ENCODE results near the gene PPP1R2B. TPM values are rescaled to one million over a fixed set of nuclear protein-coding genes. Genes with fewer than 3 reads are reported as not detected.
"Not testable (repeated sequence)": the region's sequence is repeated elsewhere in the genome, so short reads cannot be mapped to it uniquely, and the experiment has no call there.

Gene PPP1R2B
- total RNA-seq: not detected
- long read RNA-seq: 0 reads

DNA sequence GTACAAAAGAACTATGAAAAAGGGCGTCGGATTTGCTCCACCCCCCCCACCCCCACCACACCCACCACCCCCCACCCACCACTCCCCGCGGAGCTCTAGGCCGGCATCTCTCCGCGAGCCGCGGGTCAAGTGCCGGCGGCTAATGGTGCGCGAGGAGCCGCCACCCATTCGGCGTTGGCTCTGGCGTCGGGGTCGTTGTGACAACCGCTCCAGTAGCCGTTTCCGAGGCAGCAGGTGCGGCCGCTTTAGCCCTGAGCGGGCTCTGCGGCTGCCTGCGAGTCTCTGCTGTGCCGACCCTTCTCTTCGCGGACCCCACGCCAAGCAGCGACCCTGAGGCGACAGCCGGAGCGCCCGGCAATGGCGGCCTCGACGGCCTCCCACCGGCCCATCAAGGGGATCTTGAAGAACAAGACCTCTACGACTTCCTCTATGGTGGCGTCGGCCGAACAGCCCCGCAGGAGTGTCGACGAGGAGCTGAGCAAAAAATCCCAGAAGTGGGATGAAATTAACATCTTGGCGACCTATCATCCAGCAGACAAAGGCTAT, at the start of gene PPP1R2B:
PPP1R2B (plus strand) TSS at position 90 of the 546 bp plus-strand sequence; CDS start at position 358, 268 bp downstream.
- DNase-seq (ENCODE audit: low spot score): no peak
- intact Hi-C loops (cut with DNase I): no loop called here

DNA sequence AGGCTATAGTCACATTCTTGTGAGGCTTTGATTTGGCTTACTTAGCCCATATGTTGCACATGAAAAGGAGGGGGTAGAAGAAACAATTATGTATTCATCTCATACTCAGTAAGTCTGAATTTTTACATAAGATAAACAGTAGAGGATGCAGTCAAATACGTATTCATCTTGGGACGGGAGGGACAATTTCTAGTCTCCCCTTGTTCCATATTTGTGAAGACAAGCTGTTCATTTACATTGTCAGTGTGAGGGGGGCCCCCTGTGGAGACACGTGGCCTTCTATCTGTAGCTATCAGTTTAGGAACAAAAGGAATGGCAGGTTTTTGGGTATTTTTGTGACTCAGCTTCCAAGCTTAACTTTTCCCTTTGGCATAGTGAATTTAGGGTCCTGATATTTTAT, 49.2 kb upstream of the PPP1R2B start:
- intact Hi-C loops (cut with DNase I): no loop called here
- DNase-seq (ENCODE audit: low spot score): no peak

DNA sequence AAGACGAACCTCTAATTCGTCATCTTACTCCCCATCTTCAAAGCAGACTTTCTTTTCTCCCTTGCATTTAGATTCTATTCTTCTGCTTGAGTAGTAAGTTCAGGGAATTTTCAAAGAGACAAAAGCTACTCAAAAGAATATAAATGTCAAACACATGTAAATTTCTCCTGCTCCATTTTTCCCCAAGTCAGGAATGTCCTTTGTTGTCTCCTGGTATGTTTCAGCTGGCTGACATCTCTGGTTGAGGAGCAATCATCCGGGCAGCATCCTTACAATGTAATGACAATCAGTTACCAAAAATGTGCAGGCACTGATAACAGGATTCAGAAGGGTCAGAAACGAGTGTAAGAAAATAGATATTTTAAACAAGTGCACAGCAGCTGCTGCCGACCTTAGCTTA, 47.6 kb upstream of the PPP1R2B start:
- no peak for DNase-seq (ENCODE audit: low spot score)
- intact Hi-C loops (cut with DNase I): no loop called here

- intact Hi-C loops (cut with DNase I): no loop called here
- no peak for DNase-seq (ENCODE audit: low spot score)
Measured at GRCh38 chr5:156803404-156803803, 46.7 kb upstream of the PPP1R2B start.

DNA sequence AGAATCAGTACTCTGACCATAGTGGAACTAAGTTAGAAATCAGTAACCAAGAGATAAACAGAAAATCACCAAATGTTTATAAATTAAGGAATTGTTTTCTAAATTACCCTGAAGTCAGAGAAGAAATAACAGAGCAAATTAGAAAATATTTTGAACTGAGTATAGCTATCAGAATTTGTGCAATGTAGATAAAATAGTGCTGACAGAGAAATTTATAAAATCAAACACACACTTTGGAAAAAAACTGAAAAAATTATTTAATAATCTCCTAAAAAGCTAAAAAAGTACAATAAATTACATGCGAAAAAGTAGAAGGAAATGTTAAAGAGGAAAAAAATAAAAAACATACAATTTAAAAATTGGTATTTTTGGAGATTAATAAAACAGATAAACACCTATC, 37.1 kb upstream of the PPP1R2B start:
- intact Hi-C loops (cut with DNase I): no loop called here
- no peak for DNase-seq (ENCODE audit: low spot score)

DNA sequence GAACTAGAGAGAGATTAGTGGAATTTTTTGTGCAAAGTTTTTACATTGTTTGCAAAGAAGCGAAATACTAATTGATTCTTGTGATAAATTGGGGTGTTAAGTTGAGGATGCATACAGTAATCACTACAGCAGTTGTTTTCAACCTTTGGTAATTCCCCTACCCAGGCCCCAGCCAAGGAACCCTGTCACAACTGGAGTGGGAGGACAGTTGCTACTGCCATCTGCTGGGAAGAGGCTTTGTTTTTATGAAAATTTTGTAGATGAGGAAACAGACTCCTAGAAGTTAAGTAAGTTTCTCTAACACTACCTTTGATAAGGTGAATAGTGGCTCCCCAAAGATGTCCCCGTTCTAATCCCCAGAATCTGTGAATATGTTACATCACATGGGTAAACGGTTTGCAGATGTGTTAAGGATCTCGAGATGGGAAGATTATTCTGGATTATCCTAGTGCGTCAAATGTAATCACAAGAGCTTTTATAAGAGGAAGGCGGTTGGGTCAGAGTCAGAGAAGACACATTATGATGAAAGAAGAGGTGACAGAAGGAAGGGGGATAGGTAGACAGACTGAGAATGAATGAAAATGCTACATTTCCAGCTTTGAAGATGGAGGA, 34.0 kb upstream of the PPP1R2B start:
- intact Hi-C loops (cut with DNase I): no loop called here
- DNase-seq (ENCODE audit: low spot score): no peak

GRCh38 chr5:156819537-156819936, 30.6 kb upstream of the PPP1R2B start:
- no peak for DNase-seq (ENCODE audit: low spot score)
- intact Hi-C loops (cut with DNase I): no loop called here

DNA sequence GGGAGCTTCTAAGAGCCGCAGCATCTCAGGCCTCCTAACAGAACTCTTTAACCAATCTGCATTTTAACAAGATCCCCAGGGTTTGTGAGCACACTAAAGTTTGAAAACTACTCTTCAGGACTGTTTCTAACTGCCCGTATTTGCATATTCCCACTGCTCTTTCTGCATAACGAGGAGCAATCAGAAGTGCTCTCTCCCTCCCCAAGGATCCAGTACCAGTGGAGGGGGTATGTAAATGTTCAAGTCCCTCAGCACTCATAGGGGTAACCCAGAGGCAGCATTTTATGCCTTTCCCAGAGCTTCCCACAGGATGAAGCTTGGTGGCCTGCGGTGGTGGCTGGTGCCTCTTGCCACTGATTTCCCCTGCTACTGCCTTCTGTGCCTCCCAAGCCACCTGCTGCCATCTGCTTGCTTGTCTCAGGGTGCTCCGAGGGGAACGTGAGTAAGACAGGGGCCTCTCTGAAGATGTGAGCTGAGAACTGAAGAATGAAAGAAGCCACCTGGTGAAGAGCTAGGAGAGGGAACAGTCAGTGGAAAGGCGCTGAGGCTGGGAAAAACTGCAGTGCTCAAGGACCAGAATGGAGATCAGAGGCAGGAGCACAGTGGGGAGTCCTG, 30.0 kb upstream of the PPP1R2B start:
- intact Hi-C loops (cut with DNase I): loop anchor here (10.0 kb wide), 1 partner anchor 1205 kb away; no protein-coding TSS in a partner anchor
- DNase-seq (ENCODE audit: low spot score): no peak

- DNase-seq (ENCODE audit: low spot score): no peak
- intact Hi-C loops (cut with DNase I): loop anchor here (10.0 kb wide), 1 partner anchor 1209 kb away; no protein-coding TSS in a partner anchor
Measured at GRCh38 chr5:156824241-156824640, 25.9 kb upstream of the PPP1R2B start.

GRCh38 chr5:156824800-156825199, 25.3 kb upstream of the PPP1R2B start:
- intact Hi-C loops (cut with DNase I): loop anchor here (10.0 kb wide), 1 partner anchor 1210 kb away; no protein-coding TSS in a partner anchor
- DNase-seq (ENCODE audit: low spot score): no peak

DNA sequence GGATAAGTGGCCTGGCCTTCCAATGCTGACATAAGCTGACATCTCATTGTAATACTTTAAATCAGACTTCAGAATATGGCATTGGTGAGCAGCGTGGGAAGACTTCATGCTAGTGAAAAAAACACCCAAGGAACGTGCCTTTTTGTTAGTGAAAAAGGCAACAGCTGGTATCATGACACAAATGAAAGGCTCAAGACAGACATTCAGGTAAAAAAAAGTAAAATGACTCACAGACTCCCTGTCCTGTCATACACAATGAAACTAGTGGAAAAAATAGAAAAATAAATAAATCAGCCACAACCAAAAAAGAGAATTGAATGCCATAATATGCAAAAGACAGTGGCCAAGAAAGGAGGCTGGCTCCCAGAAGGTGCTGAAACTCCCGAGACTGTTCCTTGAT, 24.4 kb upstream of the PPP1R2B start:
- intact Hi-C loops (cut with DNase I): loop anchor here (10.0 kb wide), 1 partner anchor 1211 kb away; no protein-coding TSS in a partner anchor
- no peak for DNase-seq (ENCODE audit: low spot score)

- DNase-seq (ENCODE audit: low spot score): no peak
- intact Hi-C loops (cut with DNase I): loop anchor here (10.0 kb wide), 1 partner anchor 1211 kb away; no protein-coding TSS in a partner anchor
Measured at GRCh38 chr5:156826150-156826549, 23.9 kb upstream of the PPP1R2B start.

DNA sequence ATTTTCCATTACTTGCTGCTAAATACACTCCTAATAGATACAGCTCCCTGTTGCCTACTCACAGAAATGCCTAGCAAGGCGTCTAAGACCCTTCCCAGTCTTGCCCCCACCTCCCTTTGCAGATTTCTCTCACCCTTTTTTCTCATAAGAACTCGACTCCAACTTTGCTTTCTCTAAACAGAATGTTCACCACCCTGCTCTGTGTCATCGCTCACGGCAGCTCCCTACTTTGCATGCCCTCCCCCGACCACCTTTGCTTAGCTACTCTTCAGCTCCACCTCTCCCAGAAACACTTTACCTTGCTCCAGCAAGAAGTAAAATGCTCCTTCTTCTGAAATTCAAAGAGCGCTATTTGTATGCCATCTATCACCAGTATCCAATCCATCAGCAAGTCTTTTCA, 15.2 kb upstream of the PPP1R2B start:
- intact Hi-C loops (cut with DNase I): no loop called here
- no peak for DNase-seq (ENCODE audit: low spot score)

- no peak for DNase-seq (ENCODE audit: low spot score)
- intact Hi-C loops (cut with DNase I): no loop called here
Measured at GRCh38 chr5:156835905-156836304, 14.2 kb upstream of the PPP1R2B start.

DNA sequence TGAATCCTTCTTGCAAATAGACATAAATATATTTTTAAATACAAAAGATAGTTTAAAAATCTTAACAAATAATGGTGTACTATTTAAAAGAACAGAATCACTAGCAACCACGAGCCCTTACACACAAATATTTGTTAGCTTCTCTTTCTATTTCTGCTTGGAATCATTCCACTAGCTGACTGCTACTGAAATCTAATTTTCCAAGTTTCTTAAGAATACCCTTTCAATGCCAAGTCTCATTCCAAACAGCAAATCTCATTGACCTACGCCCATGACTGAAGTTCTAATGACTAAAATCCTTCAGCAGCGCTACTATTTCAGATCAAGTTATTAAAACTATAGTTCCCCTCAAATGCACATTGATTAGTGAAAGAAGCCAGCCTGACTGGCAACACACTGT, 13.2 kb upstream of the PPP1R2B start:
- intact Hi-C loops (cut with DNase I): no loop called here
- no peak for DNase-seq (ENCODE audit: low spot score)

- no peak for DNase-seq (ENCODE audit: low spot score)
- intact Hi-C loops (cut with DNase I): no loop called here
Measured at GRCh38 chr5:156838961-156839360, 11.1 kb upstream of the PPP1R2B start.

- no peak for DNase-seq (ENCODE audit: low spot score)
- intact Hi-C loops (cut with DNase I): no loop called here
Measured at GRCh38 chr5:156841737-156842136, 8.4 kb upstream of the PPP1R2B start.

- DNase-seq (ENCODE audit: low spot score): no peak
- intact Hi-C loops (cut with DNase I): no loop called here
Measured at GRCh38 chr5:156846914-156847313, 3.2 kb upstream of the PPP1R2B start.

GRCh38 chr5:156848447-156848846, 1.6 kb upstream of the PPP1R2B start:
- intact Hi-C loops (cut with DNase I); DNase-seq (ENCODE audit: low spot score): not testable (repeated sequence)

DNA sequence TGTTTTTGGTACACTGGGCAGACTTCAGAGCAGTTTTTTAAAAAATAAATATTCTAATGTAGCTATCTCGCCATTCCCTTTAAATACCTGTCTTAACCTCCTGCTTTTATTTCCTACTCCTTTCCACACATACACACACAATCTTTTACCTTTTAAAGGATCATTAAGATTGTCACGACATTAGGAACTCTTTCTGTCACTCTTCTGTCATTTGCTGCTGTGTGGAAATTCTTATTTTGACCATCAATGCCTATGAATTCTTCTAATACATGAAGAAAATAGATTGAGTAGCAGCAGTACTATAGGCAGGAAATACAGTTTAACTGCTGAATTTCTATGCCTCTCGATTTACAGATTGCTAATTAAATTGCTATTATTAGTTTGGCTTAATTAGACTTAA, 1.8 kb downstream of the PPP1R2B start:
- DNase-seq (ENCODE audit: low spot score): no peak
- intact Hi-C loops (cut with DNase I): no loop called here

DNA sequence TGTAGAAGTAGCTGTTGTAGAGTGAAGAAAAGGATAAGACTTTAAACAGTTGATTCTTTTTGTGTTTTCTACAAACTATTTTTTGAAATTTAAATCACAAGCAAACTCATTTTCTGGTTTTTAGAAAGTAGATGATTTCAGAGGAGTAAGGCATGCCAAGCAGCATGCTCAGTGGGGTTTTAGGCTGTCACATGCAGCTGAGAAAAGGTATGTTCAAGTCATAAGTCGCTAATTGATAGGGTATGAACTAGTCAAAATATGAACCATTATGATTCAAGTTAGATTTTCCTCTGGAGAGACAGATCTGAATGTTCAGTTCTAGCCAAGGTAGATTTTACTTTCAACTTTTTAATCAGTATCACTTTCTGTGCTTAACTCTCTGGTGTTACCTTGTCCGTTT, 3.0 kb downstream of the PPP1R2B start:
- DNase-seq (ENCODE audit: low spot score); intact Hi-C loops (cut with DNase I): not testable (repeated sequence)
